Natural killer cell (primary cell): Measurements from ENCODE around the gene AXL. TPM values are rescaled to one million over a fixed set of nuclear protein-coding genes. Genes with fewer than 3 reads are reported as not detected.

Source experiments
- ATAC-seq, 3 donors: fragments of 150-1000 bp in 2 of 3; fragments of 200-7000 bp in 1 of 3; cut with Tn5 transposase; 1 replicate in 1 of 3; 2 replicates in 2 of 3; pipeline ENCODE4 v1.10.0; 2021; ENCODE audit warnings: mild to moderate bottlenecking in 2 of 3, moderate library complexity in 2 of 3
- DNase-seq, 2 donors: peaks; one replicate each; pipeline versions ENCODE4 v3.0.0 to v3.0.0-alpha.2; 2013 to 2021; ENCODE audit warnings: mixed read lengths in 1 of 2
- H3K27ac ChIP-seq: one replicate; pipeline ENCODE4 v1.5.1; 2013; ENCODE audit warnings: mild to moderate bottlenecking, low read length
- H3K27me3 ChIP-seq: one replicate; pipeline ENCODE4 v1.6.1; 2013; ENCODE audit warnings: low read length; ENCODE audit not compliant: control insufficient read depth, insufficient read depth
- H3K36me3 ChIP-seq: one replicate; pipeline ENCODE4 v1.6.1; 2013; ENCODE audit warnings: low read length; ENCODE audit not compliant: control insufficient read depth, insufficient read depth
- H3K4me1 ChIP-seq: one replicate; pipeline ENCODE4 v1.6.1; 2013; ENCODE audit warnings: low read length; ENCODE audit not compliant: control insufficient read depth, insufficient read depth
- H3K4me3 ChIP-seq: one replicate; pipeline ENCODE4 v1.5.1; 2013; ENCODE audit warnings: low read length
- H3K9me3 ChIP-seq: one replicate; pipeline ENCODE4 v1.6.1; 2013; ENCODE audit warnings: low read length; ENCODE audit not compliant: control insufficient read depth, insufficient read depth
- H3K27ac Mint-ChIP-seq, 2 donors: one replicate each; pipeline ENCODE4 v1.8.0; 2022; ENCODE audit warnings: mild to moderate bottlenecking in 2 of 2, mixed read lengths in 2 of 2, moderate library complexity in 1 of 2
- H3K27me3 Mint-ChIP-seq, 2 donors: one replicate each; pipeline ENCODE4 v1.8.0; 2022; ENCODE audit warnings: low read depth in 2 of 2, mixed read lengths in 2 of 2
- H3K36me3 Mint-ChIP-seq: one replicate; pipeline ENCODE4 v1.8.0; 2022; ENCODE audit warnings: mixed read lengths
- H3K4me1 Mint-ChIP-seq, 2 donors: one replicate each; pipeline ENCODE4 v1.8.0; 2022; ENCODE audit warnings: mixed read lengths in 2 of 2
- H3K4me3 Mint-ChIP-seq: one replicate; pipeline ENCODE4 v1.8.0; 2022; ENCODE audit warnings: mild to moderate bottlenecking, moderate library complexity, mixed read lengths
- H3K9me3 Mint-ChIP-seq, 2 donors: one replicate each; pipeline ENCODE4 v1.8.0; 2022; ENCODE audit warnings: mixed read lengths in 2 of 2
- WGBS: methylation state at CpG from one replicate; pipeline ENCODE4 v1.1.7; 2013; ENCODE audit warnings: missing lambda C conversion rate; ENCODE audit not compliant: insufficient coverage; 5-methylcytosine and 5-hydroxymethylcytosine counted together
- intact Hi-C: fragments of 100-400 bp; cut with micrococcal nuclease; formaldehyde crosslinking; loops from one replicate; pipeline ENCODE4 v1.14.2; 2022
- total RNA-seq, 4 donors: library from RNA; stranded (reverse); fragments of 120-200 nt in 1 of 4; gene quantifications; one replicate each; pipeline versions ENCODE4 v1.2.3 to v1.2.4, GENCODE V29; 2013 to 2022
- TF ChIP-seq, protein P1 (sequence below): fragments of 200-600 bp; IDR thresholded peaks from one replicate; pipeline ENCODE4 v1.8.0; 2022; ENCODE audit warnings: antibody characterized with exemption

The AXL gene
- total RNA-seq, 3 donors from 2014 or later (not counting 1 experiment from before 2014, with no cell fraction given) = 0.16 to 0.70 TPM; not detected in 1

DNA sequence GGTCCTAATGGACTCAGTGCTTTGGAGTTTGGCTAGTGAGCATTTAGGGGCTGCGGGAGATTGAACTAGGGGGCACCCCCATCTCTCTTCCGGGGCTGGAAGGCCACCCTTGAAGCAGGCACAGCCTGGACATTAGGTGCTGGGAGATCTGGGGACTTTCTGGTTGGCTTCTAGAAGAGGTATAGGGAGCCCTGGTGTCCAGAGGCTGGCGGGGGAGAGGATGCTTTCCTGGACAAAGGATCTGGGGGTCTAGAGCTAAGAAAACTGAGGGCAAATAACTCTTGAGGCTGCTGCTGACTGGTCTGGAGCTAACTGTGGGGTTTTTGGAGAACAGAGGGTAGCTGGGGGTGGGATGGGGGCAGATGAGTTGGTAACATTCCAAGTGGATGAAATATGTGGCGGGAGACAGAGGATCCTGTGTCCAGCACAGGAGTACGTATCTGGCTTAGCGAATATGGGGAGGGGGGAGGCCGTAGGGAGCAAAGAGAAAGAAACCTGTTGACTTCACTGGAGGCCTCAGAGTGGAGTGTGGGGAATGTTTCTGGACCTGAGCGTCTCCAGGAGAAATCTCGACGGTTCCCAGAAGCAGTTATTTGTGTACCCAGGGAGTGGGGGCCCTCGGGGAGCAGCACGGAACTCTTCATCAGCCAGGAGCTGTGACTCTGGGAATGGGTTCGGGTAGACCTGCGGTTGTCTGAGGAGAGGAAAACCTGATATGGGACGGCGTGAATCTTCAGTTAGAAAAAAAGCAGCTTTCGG lies 46.6 kb downstream of the AXL start:
- TF ChIP-seq, protein P1, sequence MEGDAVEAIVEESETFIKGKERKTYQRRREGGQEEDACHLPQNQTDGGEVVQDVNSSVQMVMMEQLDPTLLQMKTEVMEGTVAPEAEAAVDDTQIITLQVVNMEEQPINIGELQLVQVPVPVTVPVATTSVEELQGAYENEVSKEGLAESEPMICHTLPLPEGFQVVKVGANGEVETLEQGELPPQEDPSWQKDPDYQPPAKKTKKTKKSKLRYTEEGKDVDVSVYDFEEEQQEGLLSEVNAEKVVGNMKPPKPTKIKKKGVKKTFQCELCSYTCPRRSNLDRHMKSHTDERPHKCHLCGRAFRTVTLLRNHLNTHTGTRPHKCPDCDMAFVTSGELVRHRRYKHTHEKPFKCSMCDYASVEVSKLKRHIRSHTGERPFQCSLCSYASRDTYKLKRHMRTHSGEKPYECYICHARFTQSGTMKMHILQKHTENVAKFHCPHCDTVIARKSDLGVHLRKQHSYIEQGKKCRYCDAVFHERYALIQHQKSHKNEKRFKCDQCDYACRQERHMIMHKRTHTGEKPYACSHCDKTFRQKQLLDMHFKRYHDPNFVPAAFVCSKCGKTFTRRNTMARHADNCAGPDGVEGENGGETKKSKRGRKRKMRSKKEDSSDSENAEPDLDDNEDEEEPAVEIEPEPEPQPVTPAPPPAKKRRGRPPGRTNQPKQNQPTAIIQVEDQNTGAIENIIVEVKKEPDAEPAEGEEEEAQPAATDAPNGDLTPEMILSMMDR = no peak
- H3K9me3 Mint-ChIP-seq = no peaks in the 10 kb centered on the region
- Histone ChIP-seq H3K9me3 (no peaks in the 10 kb centered on the region), H3K27ac (peak overlapping the region; percentile 86), H3K36me3 (peaks cover 26% of the 10 kb centered on the region), H3K4me3 (peak overlapping the region; percentile 57), H3K27me3 (no peaks in the 10 kb centered on the region), H3K4me1 (peaks cover 39% of the 10 kb centered on the region)
- H3K4me1 Mint-ChIP-seq = peaks cover 61 to 66% of the 10 kb centered on the region in 2 donors
- H3K4me3 Mint-ChIP-seq = peak overlapping the region; percentile 91
- intact Hi-C loops = no loop called here
- H3K36me3 Mint-ChIP-seq = no peaks in the 10 kb centered on the region
- peak in 1 of 2 donors; percentile 40 for DNase-seq
- peak overlapping the region; percentile 96 to 100 for H3K27ac Mint-ChIP-seq
- WGBS = 35% methylated on average over 17 of the region's 17 CpGs
- H3K27me3 Mint-ChIP-seq = no peaks in the 10 kb centered on the region
- no peak for ATAC-seq

GRCh38 chr19:41269055-41269454 lies 50.0 kb downstream of the AXL start:
- Histone ChIP-seq H3K4me3 (no peak overlapping the region), H3K36me3 (peaks cover 61% of the 10 kb centered on the region), H3K9me3 (no peaks in the 10 kb centered on the region), H3K27me3 (no peaks in the 10 kb centered on the region), H3K27ac (no peak overlapping the region), H3K4me1 (peaks cover 27% of the 10 kb centered on the region)
- Mint-ChIP-seq H3K27me3 (no peaks in the 10 kb centered on the region), H3K9me3 (no peaks in the 10 kb centered on the region), H3K27ac (peak overlapping the region in 1 of 2 donors; percentile 100), H3K36me3 (peaks cover 12% of the 10 kb centered on the region), H3K4me3 (no peak overlapping the region), H3K4me1 (peaks cover 34 to 38% of the 10 kb centered on the region in 2 donors)
- no peak for DNase-seq
- intact Hi-C loops = no loop called here
- TF ChIP-seq, protein P1 = no peak
- no peak for ATAC-seq
- WGBS = 96% methylated on average over 2 of the region's 2 CpGs

DNA sequence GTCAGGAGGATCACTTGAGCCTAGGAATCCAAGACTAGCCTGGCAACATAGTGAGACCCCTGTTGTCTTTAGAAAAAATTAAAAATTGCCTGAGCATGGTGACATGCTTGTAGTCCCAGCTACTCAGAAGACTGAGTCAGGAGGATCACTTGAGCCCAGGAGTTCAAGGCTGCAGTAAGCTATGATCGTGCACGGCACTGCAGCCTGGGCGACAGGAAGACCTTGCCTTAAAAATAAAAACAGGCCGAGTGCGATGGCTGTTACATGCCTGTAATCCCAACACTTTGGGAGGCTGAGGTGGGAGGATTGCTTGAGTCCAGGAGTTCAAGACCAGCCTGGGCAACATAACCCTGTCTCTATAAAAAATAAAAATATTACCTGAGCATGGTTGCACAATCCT lies 50.5 kb downstream of the AXL start:
- Mint-ChIP-seq H3K9me3 (no peaks in the 10 kb centered on the region), H3K4me1 (peaks cover 29 to 35% of the 10 kb centered on the region in 2 donors), H3K27ac (peak overlapping the region in 1 of 2 donors; percentile 100), H3K27me3 (no peaks in the 10 kb centered on the region), H3K36me3 (peaks cover 15% of the 10 kb centered on the region), H3K4me3 (no peak overlapping the region)
- peaks cover 27% of the 10 kb centered on the region for H3K4me1 ChIP-seq
- H3K9me3 ChIP-seq = no peaks in the 10 kb centered on the region
- ATAC-seq (no peak), DNase-seq (no peak)
- WGBS = 96% methylated on average over 5 of the region's 5 CpGs
- H3K27ac ChIP-seq = no peak overlapping the region
- no peaks in the 10 kb centered on the region for H3K27me3 ChIP-seq
- intact Hi-C loops = no loop called here
- H3K4me3 ChIP-seq = no peak overlapping the region
- H3K36me3 ChIP-seq = peaks cover 66% of the 10 kb centered on the region
- TF ChIP-seq, protein P1 = no peak
